Smooth muscle cell (in vitro differentiated cells): ENCODE results near the gene FBXL3. TPM values are rescaled to one million over a fixed set of nuclear protein-coding genes. Genes with fewer than 3 reads are reported as not detected.
A peak's percentile ranks its signal among the peaks of the same experiment; 100 is the strongest.
"Not testable (repeated sequence)": the region's sequence is repeated elsewhere in the genome, so short reads cannot be mapped to it uniquely, and the experiment has no call there.

Experiments
- DNase-seq: peaks from one replicate; lab custom pipeline; 2025; ENCODE audit not compliant: unreplicated experiment; lab: John Stamatoyannopoulos, UW
- H2AFZ ChIP-seq: fragments of 200-600 bp; sonication (generic); 2 replicates; pipeline ENCODE4 v1.6.0; 2016; ENCODE audit warnings: antibody characterized with exemption, low read depth, mild to moderate bottlenecking
- H3F3A ChIP-seq: fragments of 200-600 bp; sonication (generic); 2 replicates; pipeline ENCODE4 v1.6.0; 2017; ENCODE audit warnings: antibody characterized with exemption, low read depth
- H3K27ac ChIP-seq: fragments of 200-600 bp; sonication (generic); 2 replicates; pipeline ENCODE4 v1.5.1; 2016; ENCODE audit warnings: low read depth, mild to moderate bottlenecking
- H3K27me3 ChIP-seq: fragments of 200-600 bp; sonication (generic); 2 replicates; pipeline ENCODE4 v1.6.1; 2016; ENCODE audit warnings: low read depth, mild to moderate bottlenecking
- H3K36me3 ChIP-seq: fragments of 200-600 bp; sonication (generic); 2 replicates; pipeline ENCODE4 v1.5.1; 2016; ENCODE audit warnings: low read depth
- H3K4me1 ChIP-seq: fragments of 200-600 bp; sonication (generic); 2 replicates; pipeline ENCODE4 v1.5.1; 2016; ENCODE audit warnings: low read depth
- H3K4me2 ChIP-seq: fragments of 200-600 bp; sonication (generic); 2 replicates; pipeline ENCODE4 v1.6.0; 2016; ENCODE audit warnings: mild to moderate bottlenecking
- H3K4me3 ChIP-seq: fragments of 200-600 bp; sonication (generic); 2 replicates; pipeline ENCODE4 v1.5.1; 2016; ENCODE audit warnings: mild to moderate bottlenecking
- H3K79me2 ChIP-seq: fragments of 200-600 bp; sonication (generic); 2 replicates; pipeline ENCODE4 v1.6.0; 2016; ENCODE audit warnings: low read depth, mild to moderate bottlenecking
- H3K9ac ChIP-seq: fragments of 200-600 bp; sonication (generic); 2 replicates; pipeline ENCODE4 v1.6.0; 2016; ENCODE audit warnings: low read depth
- H3K9me3 ChIP-seq: fragments of 200-600 bp; sonication (generic); replicated peaks from 2 replicates; pipeline ENCODE4 v1.5.1; 2016; ENCODE audit warnings: low read depth
- H4K20me1 ChIP-seq: fragments of 200-600 bp; sonication (generic); 2 replicates; pipeline ENCODE4 v1.6.0; 2016; ENCODE audit warnings: low read depth
- CTCF ChIP-seq: fragments of 200-600 bp; sonication (generic); IDR thresholded peaks from 2 replicates; pipeline ENCODE4 v1.5.1; 2017; ENCODE audit warnings: borderline replicate concordance, mild to moderate bottlenecking, antibody characterized with exemption; ENCODE audit not compliant: insufficient read depth, poor library complexity, severe bottlenecking
- WGBS: methylation state at CpG from one replicate; pipeline ENCODE4 v1.1.7; 2016; ENCODE audit warnings: low lambda C conversion rate; 5-methylcytosine and 5-hydroxymethylcytosine counted together
- polyA plus RNA-seq: library from polyadenylated mRNA; unstranded; fragments of >200 nt; fragmentation: Nextera tagmentation; extraction: Ambion mirVana; gene quantifications from 2 replicates; pipeline ENCODE4 v1.2.1, GENCODE V29; 2016
- total RNA-seq: library from RNA; depleted of rRNA; stranded (reverse); fragments of >200 nt; gene quantifications from 2 replicates; pipeline ENCODE4 v1.2.3, GENCODE V29; 2014

Gene FBXL3
- total and polyA plus RNA-seq, 2 experiments from 2014 or later = 25.2 to 54.7 TPM

- 8% methylated on average over 6 of the region's 6 CpGs for WGBS
- Histone ChIP-seq H3K27me3 (no peaks in the 10 kb centered on the region), H3K36me3 (no peaks in the 10 kb centered on the region), H3K27ac (peak overlapping the region; percentile 65), H2AFZ (peak overlapping the region; percentile 46), H3K9ac (no peak overlapping the region), H3K4me2 (peak overlapping the region; percentile 69), H3K4me3 (peak overlapping the region; percentile 17), H3K9me3 (no peaks in the 10 kb centered on the region), H4K20me1 (no peaks in the 10 kb centered on the region), H3K79me2 (no peaks in the 10 kb centered on the region), H3F3A (peaks cover 13% of the 10 kb centered on the region), H3K4me1 (no peaks in the 10 kb centered on the region)
- TF ChIP-seq CTCF = no peak
- DNase-seq = peak; percentile 10
Observed at GRCh38 chr13:76965759-76966421, 61.1 kb downstream of the FBXL3 start.

GRCh38 chr13:76959734-76960133 lies 67.2 kb downstream of the FBXL3 start:
- H4K20me1 ChIP-seq, H3K9ac ChIP-seq, H3F3A ChIP-seq, DNase-seq, H3K79me2 ChIP-seq, H3K27ac ChIP-seq, H3K4me3 ChIP-seq, H3K36me3 ChIP-seq, H3K9me3 ChIP-seq, H3K4me2 ChIP-seq, H2AFZ ChIP-seq, H3K4me1 ChIP-seq, H3K27me3 ChIP-seq: not testable (repeated sequence)

- Histone ChIP-seq H3K4me2 (no peak overlapping the region), H3K4me3 (no peak overlapping the region), H3F3A (no peaks in the 10 kb centered on the region), H3K9me3 (peaks cover 3% of the 10 kb centered on the region), H3K9ac (no peak overlapping the region), H3K27me3 (no peaks in the 10 kb centered on the region), H3K27ac (no peak overlapping the region), H3K4me1 (no peaks in the 10 kb centered on the region), H4K20me1 (no peaks in the 10 kb centered on the region), H3K79me2 (no peaks in the 10 kb centered on the region), H2AFZ (no peak overlapping the region), H3K36me3 (no peaks in the 10 kb centered on the region)
- no peak for DNase-seq
- 87% methylated on average over 4 of the region's 4 CpGs for WGBS
- no peak for TF ChIP-seq CTCF
Observed at GRCh38 chr13:76958841-76959432, 68.0 kb downstream of the FBXL3 start.

- no peak overlapping the region for H3K4me3 ChIP-seq
- H3K4me2 ChIP-seq = no peak overlapping the region
- H3K79me2 ChIP-seq = no peaks in the 10 kb centered on the region
- H4K20me1 ChIP-seq = no peaks in the 10 kb centered on the region
- peaks cover 9% of the 10 kb centered on the region for H3K27me3 ChIP-seq
- 95% methylated on average over 5 of the region's 5 CpGs for WGBS
- no peak overlapping the region for H2AFZ ChIP-seq
- DNase-seq = no peak
- no peaks in the 10 kb centered on the region for H3K36me3 ChIP-seq
- H3K27ac ChIP-seq = no peak overlapping the region
- no peaks in the 10 kb centered on the region for H3F3A ChIP-seq
- H3K9ac ChIP-seq = no peak overlapping the region
- TF ChIP-seq CTCF = no peak
- no peaks in the 10 kb centered on the region for H3K4me1 ChIP-seq
- peaks cover 2% of the 10 kb centered on the region for H3K9me3 ChIP-seq
Observed at GRCh38 chr13:76955661-76956060, 71.3 kb downstream of the FBXL3 start.

Other genes with a start within 250 kb of the FBXL3 start
- gene KCTD12, start 140.8 kb downstream of the FBXL3 start, total RNA-seq = 311 and 363 TPM in 2 replicates
- 42.5 and 48.5 TPM in 2 replicates for gene KCTD12, start 140.8 kb downstream of the FBXL3 start, polyA plus RNA-seq
- gene ACOD1, start 78.6 kb downstream of the FBXL3 start, total RNA-seq = not detected in 2 replicates
- not detected in 2 replicates for gene ACOD1, start 78.6 kb downstream of the FBXL3 start, polyA plus RNA-seq
- gene CLN5, start 35.1 kb downstream of the FBXL3 start, total RNA-seq = 28.3 and 33.5 TPM in 2 replicates
- 17.9 and 18.2 TPM in 2 replicates for gene CLN5, start 35.1 kb downstream of the FBXL3 start, polyA plus RNA-seq